ENCODE data around the gene DIS3L2.
"Not testable (repeated sequence)": the region's sequence is repeated elsewhere in the genome, so short reads cannot be mapped to it uniquely, and the experiment has no call there.

The DIS3L2 gene

DNA sequence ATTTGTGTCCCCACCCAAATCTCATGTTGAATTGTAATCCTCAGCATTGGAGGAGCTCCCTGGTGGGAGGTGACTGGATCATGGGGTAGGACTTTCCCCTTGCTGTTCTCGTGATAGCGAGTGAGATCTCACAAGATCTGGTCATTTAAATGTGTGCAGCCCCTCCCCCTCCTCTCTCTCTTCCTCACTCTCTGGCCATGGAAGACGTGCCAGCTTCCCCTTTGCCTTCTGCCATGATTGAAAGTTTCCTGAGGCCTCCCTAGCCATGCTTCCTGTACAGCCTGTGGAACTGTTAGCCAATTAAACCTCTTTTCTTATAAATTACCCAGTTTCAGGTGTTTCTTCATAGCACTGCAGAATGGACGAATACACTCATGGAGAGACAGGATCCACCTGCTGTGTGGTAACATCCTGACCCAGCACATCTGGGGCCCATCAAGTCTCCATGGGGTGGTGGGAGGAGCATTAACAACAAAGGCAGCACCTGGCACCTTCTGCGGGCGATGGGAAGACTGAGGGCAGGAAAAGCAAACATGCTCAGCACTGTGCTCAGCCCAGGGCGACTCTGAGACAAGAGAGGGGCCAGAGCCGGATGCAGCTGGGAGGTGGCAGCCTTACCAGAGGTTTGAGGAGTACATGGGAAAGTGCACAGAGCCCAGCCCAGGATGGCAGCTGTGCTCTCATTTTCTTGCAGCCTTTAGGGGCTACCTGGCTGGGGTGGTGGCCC, 400.8 kb downstream of the DIS3L2 start:
- DNase-seq = no peak

DNA sequence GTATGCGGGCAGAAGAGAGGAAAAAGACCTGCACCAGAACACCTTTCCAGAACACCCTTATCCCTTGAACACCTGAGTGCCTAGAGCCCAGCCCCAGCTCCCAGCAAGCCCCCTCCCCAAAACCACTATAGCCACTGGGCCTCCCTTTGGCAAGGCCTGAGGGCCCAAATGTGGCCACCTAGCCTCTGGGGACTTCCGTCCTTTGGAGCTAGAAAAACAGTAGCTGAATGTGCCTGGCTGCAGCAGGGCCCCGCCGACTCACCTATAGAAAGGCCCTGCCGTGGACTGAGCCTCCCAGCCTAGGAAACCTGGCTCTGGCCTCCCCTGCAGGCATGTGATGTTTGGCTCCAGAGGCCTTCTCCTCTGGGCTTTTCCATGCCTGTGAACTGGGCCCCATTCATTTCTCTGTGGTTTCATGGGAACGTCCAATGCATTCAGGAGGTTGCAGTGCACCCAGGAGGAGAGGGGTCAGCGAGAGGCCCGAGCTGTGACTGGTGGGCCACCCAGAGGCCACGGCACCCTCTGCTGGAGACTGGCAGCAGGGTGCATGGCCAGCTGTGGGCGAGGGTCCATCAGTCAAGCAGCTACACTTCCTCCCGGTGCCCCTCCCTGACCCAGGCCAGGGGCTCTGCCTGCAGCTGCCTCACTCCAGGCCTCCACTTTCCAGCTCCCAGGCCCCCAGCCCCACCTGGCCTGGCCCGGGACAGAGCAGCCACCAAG, 401.7 kb downstream of the DIS3L2 start:
- DNase-seq = not testable (repeated sequence)

DNA sequence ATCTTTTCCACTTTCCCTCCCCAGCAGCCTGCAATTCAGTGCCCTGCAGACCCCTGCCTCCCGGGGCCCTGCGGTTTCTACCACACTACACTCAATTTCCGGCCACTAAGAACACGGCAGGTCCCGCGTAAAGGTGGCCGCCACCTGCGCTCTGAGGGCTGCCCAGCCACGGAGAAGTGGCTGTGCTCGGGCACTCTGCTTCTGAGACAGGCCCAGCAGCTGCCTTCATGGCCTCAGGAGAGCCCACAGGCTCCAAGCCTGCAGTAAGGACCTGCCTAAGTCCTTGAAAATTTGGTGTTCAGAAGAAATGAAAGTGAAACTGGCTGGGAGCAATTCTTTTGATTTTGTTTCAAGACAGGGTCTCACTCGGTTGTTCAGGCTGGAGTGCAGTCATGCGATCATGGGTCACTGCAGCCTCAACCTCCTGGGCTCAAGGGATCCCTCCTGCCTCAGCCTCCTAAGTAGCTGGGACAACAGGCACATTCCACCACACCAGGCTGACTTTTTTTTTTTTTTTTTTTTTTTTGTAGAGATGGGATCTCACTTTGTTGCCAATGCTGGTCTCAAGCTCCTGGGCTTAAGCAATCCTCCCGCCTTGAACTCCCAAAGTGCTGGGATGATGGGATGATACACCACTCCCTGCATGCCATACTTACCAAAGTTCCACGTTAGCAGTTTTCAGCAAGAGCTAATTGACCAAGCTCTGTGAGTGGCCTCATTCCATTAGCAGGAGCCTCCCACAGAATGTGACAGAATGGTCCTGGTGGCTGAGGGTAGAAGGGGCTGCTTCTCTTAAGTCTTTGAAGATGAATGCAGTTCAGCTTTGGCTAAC, 402.5 kb downstream of the DIS3L2 start:
- no peak for DNase-seq

DNA sequence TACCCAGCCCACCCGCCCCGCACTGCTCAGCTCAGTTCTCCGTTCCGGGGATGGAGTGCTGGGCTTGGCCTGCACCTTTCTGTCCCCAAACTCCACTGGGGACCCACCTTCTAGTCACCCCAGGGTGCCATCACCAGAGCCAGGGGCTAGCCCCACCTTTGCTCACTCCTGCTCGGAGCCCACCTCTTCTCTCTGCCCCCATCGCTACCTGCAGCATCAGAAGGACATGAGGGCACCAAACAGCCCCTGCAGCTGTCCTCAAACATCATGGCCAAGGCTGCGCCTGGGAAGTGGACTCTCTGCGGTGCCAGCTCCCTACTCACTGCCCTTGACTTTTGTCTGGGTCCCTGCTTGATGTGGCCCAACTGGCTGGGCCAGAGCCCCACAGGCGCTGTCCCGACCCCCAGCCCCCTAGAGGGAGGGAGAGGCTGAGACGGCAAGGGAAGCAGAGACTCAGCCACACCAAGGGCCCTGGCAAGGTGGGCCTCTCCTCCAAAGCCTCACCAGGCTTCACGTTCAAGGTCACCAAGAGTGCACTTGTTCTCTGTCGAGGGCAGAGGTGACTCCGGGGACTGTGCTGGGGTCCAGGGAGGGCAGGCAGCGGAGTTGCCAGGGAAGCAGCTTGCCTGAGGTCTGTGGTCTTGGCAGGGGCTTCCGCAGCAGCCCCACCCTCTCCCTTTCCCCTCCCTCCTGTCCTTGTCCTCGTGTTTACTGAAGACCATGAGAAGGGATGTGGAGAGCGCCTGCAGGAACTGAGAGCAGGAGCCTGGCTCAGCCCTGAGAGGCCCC, 403.5 kb downstream of the DIS3L2 start:
- DNase-seq = not testable (repeated sequence)

DNA sequence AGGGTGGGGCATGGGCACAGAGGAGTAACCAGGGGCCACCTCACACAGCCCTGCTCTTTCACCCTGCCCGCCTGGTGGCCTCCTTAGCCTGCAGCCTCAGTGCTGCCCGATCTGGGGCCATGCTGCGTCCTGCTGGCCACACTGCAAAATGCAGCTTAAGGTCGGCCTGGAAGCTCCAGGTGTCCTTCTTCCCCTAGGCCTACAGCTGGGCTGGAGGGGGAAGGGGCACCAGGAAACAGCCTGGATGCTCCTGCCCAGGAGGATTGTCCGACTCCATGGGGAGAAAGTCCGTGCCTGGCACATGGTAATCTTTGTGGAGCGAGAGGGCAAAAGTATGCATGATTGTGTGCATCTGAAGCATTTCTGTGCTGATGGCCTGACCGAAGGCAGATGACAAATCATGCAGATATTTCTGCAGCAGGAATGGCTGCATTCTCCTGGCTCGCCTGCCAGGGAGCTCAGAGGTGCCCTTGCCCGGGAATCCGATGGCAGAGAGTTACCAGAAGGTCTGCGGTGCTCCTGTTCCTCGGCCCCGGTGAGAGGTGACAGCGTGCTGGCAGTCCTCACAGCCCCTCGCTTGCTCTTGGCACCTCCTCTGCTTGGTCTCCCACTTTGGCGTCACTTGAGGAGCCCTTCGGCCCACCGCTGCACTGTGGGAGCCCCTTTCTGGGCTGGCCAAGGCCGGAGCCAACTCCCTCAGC, 404.3 kb downstream of the DIS3L2 start:
- DNase-seq = no peak

DNA sequence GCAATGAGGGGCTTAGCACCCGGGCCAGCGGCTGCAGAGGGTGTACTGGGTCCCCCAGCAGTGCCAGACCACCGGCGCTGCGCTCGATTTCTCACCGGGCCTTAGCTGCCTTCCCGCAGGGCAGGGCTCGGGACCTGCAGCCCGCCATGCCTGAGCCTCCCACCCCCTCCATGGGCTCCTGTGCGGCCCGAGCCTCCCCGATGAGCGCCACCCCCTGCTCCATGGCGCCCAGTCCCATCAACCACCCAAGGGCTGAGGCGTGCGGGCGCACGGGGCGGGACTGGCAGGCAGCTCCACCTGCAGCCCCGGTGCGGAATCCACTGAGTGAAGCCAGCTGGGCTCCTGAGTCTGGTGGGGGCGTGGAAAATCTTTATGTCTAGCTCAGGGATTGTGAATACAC, 404.9 kb downstream of the DIS3L2 start:
- not testable (repeated sequence) for DNase-seq

DNA sequence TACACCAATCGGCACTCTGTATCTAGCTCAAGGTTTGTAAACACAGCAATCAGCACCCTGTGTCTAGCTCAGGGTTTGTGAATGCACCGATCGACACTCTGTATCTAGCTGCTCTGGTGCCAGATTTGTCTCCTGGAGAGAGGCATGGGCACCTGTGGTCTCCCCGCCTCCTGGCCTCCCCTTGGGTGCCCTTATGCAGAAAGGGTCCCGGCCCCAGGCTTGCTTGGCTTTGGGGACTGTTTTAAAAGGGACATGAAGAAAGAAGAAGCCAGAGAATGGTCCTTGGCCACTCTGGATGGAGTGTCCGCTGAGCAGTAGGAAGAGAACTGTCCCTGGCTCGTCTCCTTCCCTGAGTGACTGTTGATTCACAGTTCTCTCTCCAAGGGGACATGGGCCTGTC, 405.5 kb downstream of the DIS3L2 start:
- DNase-seq = no peak

DNA sequence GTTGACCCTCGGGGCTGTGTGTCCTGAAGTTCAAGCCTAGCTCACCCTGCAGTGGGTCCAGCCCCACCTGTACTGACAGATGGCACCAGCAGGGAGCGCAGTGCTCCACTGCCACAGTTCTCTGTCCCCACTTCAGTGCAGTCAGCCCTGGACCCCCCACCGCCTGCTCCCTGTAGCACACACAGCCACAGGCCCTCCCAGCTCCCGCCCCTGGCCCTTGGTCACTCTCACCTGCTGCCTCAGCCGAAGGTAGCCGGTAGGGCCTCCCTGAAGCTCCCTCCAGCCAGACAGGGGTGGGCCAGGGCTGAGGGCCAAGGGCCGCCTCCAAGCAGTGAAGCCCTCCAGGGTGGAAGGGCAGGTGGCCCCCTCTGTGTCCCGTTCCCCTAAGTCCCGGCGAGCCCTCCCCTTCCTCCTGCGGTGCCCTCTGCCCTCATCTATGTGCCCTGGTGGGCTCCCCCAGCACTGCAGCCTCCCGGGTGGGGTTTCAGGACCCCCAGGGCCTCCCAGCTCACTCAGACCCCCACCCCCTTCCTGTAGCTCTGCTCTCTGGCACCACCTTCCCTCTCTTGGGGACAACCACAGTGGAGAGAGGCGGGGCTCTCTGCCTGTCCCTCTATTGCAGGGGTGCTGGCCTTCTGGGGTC, 406.2 kb downstream of the DIS3L2 start:
- no peak for DNase-seq

DNA sequence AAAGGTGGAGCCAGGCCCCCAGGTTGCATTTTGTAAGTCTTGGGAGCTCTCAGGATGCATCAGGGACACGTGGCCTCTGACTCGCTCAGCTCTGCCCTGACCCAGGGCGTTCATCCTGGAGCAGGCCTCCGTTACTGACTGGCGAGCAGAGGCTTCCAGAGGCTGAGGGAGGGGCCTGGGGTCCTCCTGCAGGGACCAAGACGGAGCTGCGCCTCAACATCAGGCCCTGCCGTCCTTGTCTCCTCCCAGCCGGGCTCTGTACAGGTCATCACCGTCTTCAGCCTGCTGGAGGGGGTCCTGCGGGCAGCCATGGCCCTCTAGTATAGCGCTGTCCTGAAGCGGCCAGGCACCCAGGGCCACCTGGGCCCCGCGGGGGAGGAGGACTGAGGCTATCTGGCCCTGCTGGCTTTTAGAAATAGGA, 406.8 kb downstream of the DIS3L2 start:
- DNase-seq = no peak

DNA sequence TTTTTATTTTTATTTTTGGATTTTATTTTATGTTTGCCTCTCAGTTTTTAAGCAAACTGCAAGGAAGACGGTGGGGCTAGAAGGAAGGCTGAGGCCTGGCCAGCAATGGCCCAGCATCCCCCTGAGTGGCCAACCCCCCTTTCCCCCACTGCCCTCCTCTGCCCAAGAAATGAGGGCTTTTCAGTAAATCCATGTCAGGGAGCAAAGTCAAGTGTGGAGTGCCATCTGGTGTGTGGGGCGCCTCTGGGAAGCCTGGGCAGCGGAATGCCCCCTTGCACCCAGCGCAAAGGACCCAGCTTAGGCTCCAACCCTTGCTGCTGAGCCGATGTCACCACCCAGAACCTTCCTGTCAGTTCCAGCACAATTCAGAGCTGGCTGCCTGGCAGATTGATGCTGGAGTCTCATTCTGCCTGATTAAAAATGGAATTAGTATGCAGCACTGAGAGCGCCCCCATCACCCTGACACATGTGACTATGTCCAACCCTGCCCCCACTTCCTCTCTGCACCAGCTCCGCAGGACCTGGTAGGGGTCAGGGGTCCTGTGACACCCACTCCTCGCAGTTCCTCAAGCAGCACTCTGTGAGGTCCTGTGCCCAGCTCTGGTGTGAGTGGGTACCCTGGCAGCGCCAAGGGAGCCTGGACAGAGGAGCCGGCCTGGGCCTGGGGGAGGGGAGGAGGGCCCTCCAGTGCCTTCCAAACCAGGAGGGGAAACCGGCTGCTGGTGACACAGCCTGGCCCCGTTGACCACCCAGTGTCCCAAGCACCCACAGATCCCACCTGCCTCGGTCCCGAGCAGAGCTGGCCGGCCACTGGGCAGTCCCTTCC, 407.8 kb downstream of the DIS3L2 start:
- DNase-seq = no peak

DNA sequence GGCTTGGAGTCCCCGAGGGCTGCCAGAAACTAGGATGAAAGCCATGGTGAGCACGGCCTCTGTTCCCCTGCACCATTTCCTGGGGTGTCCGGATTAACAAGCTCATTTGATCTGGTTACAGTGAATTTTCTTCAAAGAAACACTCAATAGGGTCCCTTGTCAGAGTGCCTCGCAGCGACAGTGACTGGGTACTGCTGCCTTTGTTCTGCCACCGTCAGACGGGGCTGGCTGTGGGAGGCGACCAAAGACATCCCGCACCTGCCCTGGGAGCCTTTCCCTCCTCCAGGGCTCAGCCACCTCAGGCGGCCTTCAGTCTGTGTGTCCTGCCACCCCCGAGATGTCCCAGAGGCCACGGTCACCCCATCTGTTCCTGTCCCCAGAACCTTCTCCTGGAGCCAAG, 408.5 kb downstream of the DIS3L2 start:
- not testable (repeated sequence) for DNase-seq

DNA sequence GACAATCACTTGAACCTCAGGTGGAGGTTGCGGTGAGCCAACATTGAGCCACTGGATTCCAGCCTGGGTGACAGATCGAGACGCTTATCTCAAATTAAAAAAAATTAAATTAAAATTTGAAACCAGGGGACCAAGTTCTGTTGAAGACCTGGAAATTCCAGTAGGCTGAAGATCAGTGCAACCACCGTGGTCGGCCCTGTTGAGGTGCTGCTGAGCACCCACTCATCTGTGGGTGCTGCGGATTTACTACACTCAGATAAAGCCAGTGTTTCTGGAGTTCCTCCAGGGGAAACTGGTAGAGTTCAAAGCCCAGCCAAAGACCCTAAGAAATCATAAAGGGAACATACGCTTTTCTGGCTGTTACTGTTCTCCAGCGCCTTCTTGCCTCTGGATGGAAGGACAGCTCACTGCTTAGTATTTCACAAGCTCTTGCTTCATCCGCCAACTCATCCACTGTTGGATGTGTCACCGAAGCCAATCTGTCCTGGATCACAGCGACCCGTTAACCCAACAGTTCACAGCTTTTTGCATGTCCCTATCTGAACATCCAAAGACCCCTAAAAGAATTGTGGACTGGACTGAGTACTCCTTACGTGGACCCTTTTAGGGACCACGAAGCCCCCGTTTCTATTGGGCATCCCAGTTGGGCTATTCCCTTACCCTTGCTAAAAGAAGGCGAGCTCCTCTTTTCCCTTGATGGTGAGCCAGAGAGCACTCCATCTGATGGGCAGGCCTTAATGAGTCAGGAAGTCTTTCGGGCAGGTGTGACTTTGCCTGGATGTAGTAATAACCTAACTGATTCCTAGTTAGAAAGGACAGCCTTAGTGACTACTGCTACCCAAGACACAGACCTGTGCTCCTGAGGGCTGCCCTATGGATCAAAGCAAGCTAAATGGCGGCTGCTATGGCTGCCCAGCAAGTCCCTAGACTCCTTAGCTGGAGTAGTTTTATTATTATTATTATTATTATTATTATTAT, 411.0 kb downstream of the DIS3L2 start:
- no peak for DNase-seq

DNA sequence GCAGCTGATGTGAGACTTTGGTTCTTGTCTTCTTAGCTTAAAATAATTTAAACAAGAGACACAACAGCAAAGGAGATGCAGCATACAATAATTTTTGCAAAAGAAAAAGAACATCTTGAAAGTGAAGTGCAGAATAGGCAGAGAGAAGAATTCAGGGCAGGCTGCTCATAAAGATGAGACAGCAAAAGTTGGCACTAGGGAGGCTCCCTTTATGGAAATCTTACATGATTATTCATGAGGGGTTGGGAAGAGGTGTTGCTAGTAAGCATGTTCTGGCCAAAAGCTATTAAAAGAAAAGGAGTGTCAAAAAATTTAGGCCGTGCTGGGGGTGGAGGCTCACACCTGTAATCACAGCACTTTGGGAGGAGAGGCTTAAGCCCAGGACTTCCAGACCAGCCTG, 412.8 kb downstream of the DIS3L2 start:
- no peak for DNase-seq

DNA sequence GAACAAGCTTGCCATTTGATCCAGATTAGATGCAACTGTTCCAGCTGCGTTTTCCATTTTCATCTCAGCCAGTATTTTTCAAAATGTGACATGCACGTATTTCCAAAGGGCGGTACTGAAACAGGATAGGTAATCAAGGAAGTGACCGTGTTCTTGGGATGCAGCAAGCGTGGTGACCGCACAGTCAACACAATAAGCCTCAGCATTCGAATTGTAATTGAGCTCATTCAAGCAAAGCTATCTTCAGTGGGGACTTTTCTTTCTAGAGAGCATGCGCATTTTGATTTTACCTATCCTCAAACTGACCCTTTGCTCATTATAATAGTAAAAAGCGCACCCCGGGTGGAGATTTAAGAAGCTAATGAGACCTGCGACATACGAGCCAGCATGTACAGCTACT, 413.7 kb downstream of the DIS3L2 start:
- no peak for DNase-seq

DNA sequence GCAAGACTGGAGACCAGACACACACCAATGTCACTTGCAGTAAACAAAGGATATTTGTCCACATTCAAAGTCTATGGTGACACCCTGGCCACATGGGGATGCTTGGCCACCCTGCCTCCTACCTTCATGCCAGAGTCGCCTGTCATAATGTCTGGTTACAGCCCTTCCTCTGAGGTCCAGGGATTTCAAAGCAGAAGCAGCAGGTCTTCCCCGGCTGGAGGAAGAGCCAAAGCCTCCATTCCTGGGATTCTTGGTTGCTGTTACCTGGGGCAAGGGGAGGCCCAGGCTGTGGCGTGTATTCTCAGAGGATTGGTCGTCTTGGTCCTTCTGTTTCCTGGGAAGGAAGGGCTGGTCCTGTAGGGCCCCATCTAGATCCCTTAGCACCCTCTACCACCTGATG, 414.7 kb downstream of the DIS3L2 start:
- no peak for DNase-seq

DNA sequence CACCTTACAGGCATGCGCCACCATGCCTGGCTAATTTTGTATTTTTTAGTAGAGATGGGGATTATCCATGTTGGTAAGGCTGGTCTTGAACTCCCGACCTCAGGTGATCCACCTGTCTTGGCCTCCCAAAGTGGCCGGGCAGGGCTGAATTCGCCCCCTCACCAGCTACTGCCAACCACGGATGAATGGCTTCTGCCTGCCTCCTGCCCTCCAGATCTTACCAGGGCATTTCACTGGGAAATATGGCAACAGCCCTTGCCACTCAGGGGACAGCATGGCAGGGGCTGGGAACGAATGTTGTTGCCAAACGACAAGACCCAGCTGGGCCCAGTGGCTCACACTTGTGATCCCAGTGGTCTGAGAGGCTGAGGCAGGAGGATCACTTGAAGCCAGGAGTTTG, 415.2 kb downstream of the DIS3L2 start:
- DNase-seq = no peak

DNA sequence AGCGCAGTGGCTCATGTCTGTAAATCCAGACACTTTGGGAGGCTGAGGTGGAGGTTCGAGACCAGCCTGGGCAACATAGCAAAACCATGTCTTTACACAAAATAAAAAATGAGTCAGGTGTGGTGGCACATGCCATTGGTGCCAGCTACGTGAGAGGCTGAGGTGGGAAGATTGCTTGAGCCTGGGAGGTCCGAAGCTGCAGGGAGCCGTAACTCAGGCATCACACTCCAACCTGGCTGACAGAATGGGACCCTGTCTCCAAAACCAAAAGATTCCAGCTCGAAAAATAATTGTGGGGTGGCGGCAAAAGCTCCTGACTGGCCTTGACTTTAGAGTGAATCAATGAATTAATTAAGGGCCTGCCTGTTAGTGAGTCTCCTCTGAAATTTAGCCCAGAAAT, 415.8 kb downstream of the DIS3L2 start:
- DNase-seq = no peak

DNA sequence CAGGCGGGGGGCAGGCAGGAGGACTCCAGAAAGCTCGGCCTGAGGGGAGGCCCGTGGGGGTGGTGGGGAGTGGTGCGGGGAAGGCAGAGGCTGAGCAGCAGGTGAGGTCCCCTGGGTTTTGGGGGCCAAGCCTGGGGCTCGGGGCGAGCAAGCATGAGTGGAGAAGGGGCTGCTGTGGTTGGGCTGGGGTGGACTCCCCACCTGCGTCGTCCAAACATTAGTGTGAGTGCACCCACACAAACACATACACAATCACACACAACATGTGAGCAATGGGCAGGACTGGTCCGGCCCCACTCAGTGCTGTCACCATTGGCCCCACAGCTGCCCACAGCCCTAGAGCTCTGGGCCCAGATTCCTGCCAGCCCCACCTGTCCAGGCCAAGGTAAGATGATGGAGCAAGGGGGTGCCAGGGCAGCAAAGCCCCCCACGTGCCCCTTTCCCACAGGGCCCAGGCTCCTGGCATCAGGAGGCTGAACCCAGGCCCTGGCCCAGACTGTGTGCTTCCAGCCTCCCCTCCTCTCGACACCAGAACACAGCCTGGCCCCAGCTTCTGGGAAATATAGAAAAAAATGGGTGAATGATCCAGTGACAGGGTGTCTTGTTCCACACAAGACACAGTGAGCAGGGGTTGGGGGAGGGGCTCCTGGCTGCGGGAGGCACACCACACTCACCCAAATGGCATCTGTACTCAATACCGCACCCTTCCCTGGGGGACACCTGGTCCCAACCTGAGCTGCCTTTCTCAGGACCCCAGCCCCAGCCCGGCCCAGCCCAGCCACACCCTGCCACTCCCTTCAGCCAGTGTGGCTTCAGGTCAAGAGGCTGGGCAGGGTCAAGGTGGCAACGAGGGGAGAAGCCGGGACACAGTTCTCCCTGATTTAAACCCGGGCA, 416.6 kb downstream of the DIS3L2 start:
- DNase-seq = no peak

Data from femur (tissue), 1 donor.